Measurements from ENCODE around the gene SPOCK3. TPM values are rescaled to one million over a fixed set of nuclear protein-coding genes. Genes with fewer than 3 reads are reported as not detected.

The SPOCK3 gene
- total RNA-seq, 3 donors from 2014 or later: not detected

- Mint-ChIP-seq H3K36me3 (ENCODE audit: insufficient read depth) (no peaks in the 10 kb centered on the region), H3K4me3 (no peak overlapping the region), H3K27me3 (ENCODE audit: low read depth) (no peaks in the 10 kb centered on the region), H3K9me3 (peaks cover 4% of the 10 kb centered on the region), H3K4me1 (ENCODE audit: low read depth) (no peaks in the 10 kb centered on the region)
- DNase-seq: no peak
- ATAC-seq: no peak
Measured at GRCh38 chr4:167216783-167217182, 17.5 kb downstream of the SPOCK3 start.

DNA sequence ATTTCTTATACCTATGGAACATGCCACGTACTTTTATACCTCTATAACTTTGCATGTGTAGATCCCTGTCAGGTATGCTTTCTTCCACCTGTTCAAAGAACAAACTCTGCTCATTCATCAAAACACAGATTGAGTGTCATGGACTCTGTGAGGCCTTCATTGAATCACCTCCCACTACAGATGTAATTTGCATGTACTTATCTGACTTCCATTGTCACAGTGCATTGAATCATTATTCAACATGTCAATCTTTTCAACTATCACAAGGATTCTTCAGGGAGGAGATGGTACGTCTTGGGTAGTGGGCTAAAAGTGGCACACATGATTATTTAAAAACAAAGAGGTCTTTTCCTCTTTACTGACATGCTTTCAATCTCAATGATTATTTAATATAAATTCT lies 24.1 kb downstream of the SPOCK3 start:
- Mint-ChIP-seq H3K4me1 (ENCODE audit: low read depth) (no peaks in the 10 kb centered on the region), H3K9me3 (no peaks in the 10 kb centered on the region), H3K4me3 (no peak overlapping the region), H3K36me3 (ENCODE audit: insufficient read depth) (no peaks in the 10 kb centered on the region), H3K27me3 (ENCODE audit: low read depth) (no peaks in the 10 kb centered on the region)
- no peak for ATAC-seq
- DNase-seq: no peak

DNA sequence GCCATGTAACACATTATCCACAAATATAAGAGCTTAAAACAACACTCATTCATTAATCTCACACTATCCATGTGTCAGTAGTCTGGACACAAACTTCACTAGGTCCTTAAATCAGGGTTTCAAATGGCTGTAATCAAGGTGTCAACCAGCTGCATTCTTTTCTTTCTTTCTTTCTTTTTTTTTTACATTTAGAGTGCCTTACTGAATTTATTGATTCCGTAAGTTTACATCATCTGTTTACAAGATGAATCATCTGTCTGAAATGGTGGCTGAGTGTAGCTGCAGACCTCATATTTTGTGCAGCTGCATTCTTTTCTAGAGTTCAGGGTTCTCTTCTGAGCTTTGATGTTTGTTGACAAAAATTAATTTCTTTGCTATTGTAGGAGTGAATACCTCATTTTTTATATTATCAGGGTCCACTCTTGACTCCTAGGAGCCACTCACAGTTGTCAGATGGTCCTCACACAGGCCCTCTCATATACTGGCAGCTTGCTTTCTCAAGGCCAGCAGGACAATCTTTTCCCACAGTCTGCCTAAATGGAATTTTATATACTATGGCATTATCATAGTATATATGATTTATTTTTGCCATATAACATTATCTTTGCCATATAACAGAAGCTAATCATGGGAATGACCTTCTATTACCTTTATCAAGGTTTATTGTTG lies 37.8 kb downstream of the SPOCK3 start:
- Mint-ChIP-seq H3K4me1 (ENCODE audit: low read depth) (no peaks in the 10 kb centered on the region), H3K4me3 (no peak overlapping the region)

DNA sequence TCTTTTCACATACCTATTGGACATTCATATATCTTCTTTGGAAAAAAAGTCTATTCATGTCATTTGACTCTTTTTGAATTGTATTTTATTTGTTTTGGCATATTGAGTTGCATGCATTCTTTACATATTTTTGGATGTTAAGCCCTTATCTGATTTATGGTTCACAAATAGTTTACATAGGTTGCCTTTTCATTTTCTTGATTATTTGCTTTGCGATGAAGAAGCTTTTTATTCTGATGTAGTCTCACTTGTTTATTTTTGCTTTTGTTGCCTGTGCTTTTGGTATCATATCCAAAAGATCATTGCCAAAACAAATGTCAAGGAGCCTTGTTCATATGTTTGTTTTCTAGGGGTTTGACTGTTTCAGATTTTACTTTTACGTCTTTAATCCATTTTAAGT lies 43.9 kb downstream of the SPOCK3 start:
- H3K36me3 Mint-ChIP-seq (ENCODE audit: insufficient read depth): no peaks in the 10 kb centered on the region

More for the DNA sequence above, 37.8 kb downstream of the SPOCK3 start:
- Mint-ChIP-seq H3K27me3 (ENCODE audit: low read depth) (no peaks in the 10 kb centered on the region), H3K36me3 (ENCODE audit: insufficient read depth) (no peaks in the 10 kb centered on the region), H3K9me3 (peaks cover 7% of the 10 kb centered on the region)
- DNase-seq (no peak), ATAC-seq (no peak)

DNA sequence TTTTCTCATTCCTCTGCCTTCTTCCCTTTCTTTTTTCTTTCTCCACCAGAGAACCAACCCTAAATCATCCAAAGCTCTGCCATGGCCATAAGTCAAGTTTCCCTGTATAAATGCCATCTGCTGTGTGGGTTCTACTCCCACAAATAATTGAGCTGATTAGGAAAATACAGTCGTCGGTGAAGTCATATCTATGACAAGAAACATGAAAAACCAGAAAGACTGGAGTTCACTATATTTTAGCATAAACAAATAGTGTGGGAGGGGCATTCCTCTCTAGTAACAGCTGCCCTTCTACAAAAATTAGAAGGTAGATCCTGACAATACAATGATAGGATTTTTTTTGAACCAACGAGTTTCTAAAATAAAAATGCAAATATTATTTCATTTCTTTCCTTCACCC lies 48.8 kb downstream of the SPOCK3 start:
- DNase-seq (no peak), ATAC-seq (no peak)
- peaks cover 11% of the 10 kb centered on the region for H3K9me3 Mint-ChIP-seq
- H3K36me3 Mint-ChIP-seq (ENCODE audit: insufficient read depth): no peaks in the 10 kb centered on the region
- H3K4me1 Mint-ChIP-seq (ENCODE audit: low read depth): no peaks in the 10 kb centered on the region
- no peak overlapping the region for H3K4me3 Mint-ChIP-seq
- H3K27me3 Mint-ChIP-seq (ENCODE audit: low read depth): no peaks in the 10 kb centered on the region

More for the DNA sequence above, 43.9 kb downstream of the SPOCK3 start:
- peaks cover 9% of the 10 kb centered on the region for H3K9me3 Mint-ChIP-seq
- ATAC-seq (no peak), DNase-seq (no peak)
- no peaks in the 10 kb centered on the region for H3K27me3 Mint-ChIP-seq (ENCODE audit: low read depth)
- H3K4me3 Mint-ChIP-seq: no peak overlapping the region
- H3K4me1 Mint-ChIP-seq (ENCODE audit: low read depth): no peaks in the 10 kb centered on the region

- Mint-ChIP-seq H3K4me1 (ENCODE audit: low read depth) (no peaks in the 10 kb centered on the region), H3K36me3 (ENCODE audit: insufficient read depth) (no peaks in the 10 kb centered on the region), H3K4me3 (no peak overlapping the region), H3K9me3 (peaks cover 11% of the 10 kb centered on the region), H3K27me3 (ENCODE audit: low read depth) (no peaks in the 10 kb centered on the region)
- no peak for ATAC-seq
- no peak for DNase-seq
Measured at GRCh38 chr4:167183036-167183435, 51.3 kb downstream of the SPOCK3 start.

DNA sequence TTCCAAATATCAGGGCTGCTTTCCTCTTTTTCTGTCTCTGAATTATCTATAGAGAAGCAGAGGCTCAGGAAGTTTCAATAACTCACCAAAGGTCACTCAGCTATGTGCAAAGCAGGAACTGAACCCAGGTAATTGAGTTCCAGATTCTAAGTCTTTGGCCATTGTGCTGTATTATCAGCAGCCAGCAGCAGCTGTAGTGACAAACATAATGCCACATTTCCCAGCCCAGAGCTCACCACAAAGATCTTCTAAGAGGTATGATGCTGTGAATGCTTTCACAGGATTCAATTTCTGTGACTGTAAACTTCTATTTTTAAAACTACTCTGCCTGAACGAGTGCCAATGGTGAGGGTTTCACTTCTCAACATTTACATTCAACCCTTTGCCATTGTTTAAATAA lies 56.4 kb downstream of the SPOCK3 start:
- Mint-ChIP-seq H3K27me3 (ENCODE audit: low read depth) (no peaks in the 10 kb centered on the region), H3K4me3 (no peak overlapping the region), H3K36me3 (ENCODE audit: insufficient read depth) (no peaks in the 10 kb centered on the region), H3K9me3 (peaks cover 9% of the 10 kb centered on the region), H3K4me1 (ENCODE audit: low read depth) (no peaks in the 10 kb centered on the region)
- DNase-seq (no peak), ATAC-seq (no peak)

DNA sequence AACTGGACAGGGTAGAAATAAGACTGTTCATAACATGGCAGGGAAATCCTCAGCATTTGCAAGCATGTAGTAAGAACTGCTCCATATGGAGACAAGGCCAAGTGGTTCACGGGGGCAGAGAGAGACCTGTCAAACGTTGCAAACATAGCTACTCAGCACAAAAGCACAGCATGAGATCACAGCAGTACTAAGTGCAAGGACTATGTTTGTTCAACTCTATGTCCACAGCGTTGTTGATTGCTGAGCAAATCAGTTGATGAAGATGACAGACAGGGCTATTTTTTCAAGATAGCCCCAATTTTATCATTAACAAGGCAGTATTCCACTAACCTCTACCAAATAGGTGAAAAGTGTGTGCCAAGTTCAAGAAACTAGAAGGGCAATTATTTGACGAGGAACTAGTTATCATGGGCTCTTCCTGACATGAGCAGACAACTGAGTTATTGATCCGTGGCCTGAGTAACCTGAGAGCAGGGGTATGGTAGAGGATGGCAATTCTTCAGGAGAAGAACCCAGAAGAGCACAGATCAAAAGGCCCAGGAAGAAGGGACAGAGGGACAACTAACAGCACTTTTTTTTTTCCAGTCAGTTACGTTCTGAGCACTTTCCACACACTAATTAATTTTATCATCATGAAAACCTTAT lies 57.4 kb downstream of the SPOCK3 start:
- H3K36me3 Mint-ChIP-seq (ENCODE audit: insufficient read depth): no peaks in the 10 kb centered on the region
- DNase-seq (no peak), ATAC-seq (no peak)
- peaks cover 9% of the 10 kb centered on the region for H3K9me3 Mint-ChIP-seq
- no peaks in the 10 kb centered on the region for H3K27me3 Mint-ChIP-seq (ENCODE audit: low read depth)
- no peak overlapping the region for H3K4me3 Mint-ChIP-seq
- no peaks in the 10 kb centered on the region for H3K4me1 Mint-ChIP-seq (ENCODE audit: low read depth)

DNA sequence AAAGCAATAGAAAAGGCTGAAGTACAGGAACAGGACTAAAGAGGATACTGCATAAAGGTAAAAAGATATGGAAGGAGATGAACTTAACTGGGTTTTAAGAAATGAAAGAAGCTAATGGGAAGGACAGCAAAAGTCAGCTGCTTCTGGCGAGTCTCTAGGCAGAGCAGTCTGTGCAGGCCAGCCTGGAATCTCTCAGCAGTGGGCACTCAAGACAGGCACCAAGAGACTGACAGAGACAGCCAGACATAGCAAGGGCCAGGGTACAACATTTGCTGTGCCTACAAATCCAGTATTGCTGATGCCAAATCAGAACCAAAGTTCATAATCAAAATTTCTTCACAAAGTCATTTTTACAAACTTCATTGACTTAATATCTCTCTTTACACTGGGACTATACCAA lies 62.4 kb downstream of the SPOCK3 start:
- H3K27me3 Mint-ChIP-seq (ENCODE audit: low read depth): no peaks in the 10 kb centered on the region
- ATAC-seq (no peak), DNase-seq (no peak)
- no peak overlapping the region for H3K4me3 Mint-ChIP-seq
- H3K9me3 Mint-ChIP-seq: peaks cover 3% of the 10 kb centered on the region
- no peaks in the 10 kb centered on the region for H3K36me3 Mint-ChIP-seq (ENCODE audit: insufficient read depth)
- H3K4me1 Mint-ChIP-seq (ENCODE audit: low read depth): no peaks in the 10 kb centered on the region

GRCh38 chr4:167168611-167169010 lies 65.7 kb downstream of the SPOCK3 start:
- no peaks in the 10 kb centered on the region for H3K36me3 Mint-ChIP-seq (ENCODE audit: insufficient read depth)

GRCh38 chr4:167150587-167150986 lies 83.7 kb downstream of the SPOCK3 start:
- Mint-ChIP-seq H3K27me3 (ENCODE audit: low read depth) (no peaks in the 10 kb centered on the region), H3K4me1 (ENCODE audit: low read depth) (no peaks in the 10 kb centered on the region), H3K36me3 (ENCODE audit: insufficient read depth) (no peaks in the 10 kb centered on the region), H3K9me3 (peaks cover 14% of the 10 kb centered on the region), H3K4me3 (no peak overlapping the region)
- DNase-seq (no peak), ATAC-seq (no peak)

More at GRCh38 chr4:167168611-167169010, 65.7 kb downstream of the SPOCK3 start:
- Mint-ChIP-seq H3K4me3 (no peak overlapping the region), H3K27me3 (ENCODE audit: low read depth) (no peaks in the 10 kb centered on the region), H3K4me1 (ENCODE audit: low read depth) (no peaks in the 10 kb centered on the region), H3K9me3 (peaks cover 5% of the 10 kb centered on the region)
- ATAC-seq (no peak), DNase-seq (no peak)

- H3K36me3 Mint-ChIP-seq (ENCODE audit: insufficient read depth): no peaks in the 10 kb centered on the region
- peaks cover 23% of the 10 kb centered on the region for H3K9me3 Mint-ChIP-seq
- ATAC-seq (no peak), DNase-seq (no peak)
- no peaks in the 10 kb centered on the region for H3K27me3 Mint-ChIP-seq (ENCODE audit: low read depth)
- H3K4me3 Mint-ChIP-seq: no peak overlapping the region
- H3K4me1 Mint-ChIP-seq (ENCODE audit: low read depth): no peaks in the 10 kb centered on the region
Measured at GRCh38 chr4:167144605-167145004, 89.7 kb downstream of the SPOCK3 start.

DNA sequence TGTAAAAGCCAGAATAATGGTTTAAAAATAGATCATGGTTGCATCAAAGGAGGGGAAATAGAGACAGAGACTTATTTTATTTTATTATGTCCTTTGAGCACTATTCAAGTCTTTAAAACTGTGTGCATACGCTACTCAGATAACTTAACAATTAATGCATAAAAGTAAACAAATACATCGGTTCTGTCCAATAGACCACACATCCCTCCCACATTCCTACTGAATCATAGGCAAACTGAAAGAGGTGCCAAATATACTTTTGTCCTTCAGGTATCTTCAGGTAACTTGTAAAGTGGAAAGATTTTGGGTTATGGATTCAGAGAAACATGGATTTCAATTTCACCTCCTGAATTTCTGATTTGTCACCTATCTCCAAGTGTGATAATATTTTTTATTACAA lies 91.3 kb downstream of the SPOCK3 start:
- DNase-seq (no peak), ATAC-seq (no peak)
- H3K4me3 Mint-ChIP-seq: no peak overlapping the region
- H3K9me3 Mint-ChIP-seq: peaks cover 23% of the 10 kb centered on the region
- H3K36me3 Mint-ChIP-seq (ENCODE audit: insufficient read depth): no peaks in the 10 kb centered on the region
- H3K27me3 Mint-ChIP-seq (ENCODE audit: low read depth): no peaks in the 10 kb centered on the region
- H3K4me1 Mint-ChIP-seq (ENCODE audit: low read depth): no peaks in the 10 kb centered on the region

DNA sequence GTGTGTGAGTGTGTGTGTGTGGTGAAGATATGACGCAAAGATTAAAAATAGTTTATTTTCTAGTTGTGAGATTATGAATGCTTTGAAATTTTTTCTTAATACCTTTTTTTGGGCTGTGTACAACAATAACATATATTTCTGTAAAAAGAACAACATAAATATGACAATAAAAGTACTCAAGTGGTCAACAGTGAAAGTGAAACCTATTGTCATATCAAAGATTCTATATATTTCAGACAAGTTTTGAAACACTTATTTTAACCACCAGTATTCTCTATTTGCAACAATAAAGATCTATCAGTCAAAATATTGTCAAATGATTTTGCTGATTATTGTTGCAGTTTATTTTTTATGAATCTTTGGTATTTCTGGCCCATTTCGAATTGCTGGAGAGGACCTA lies 98.0 kb downstream of the SPOCK3 start:
- Mint-ChIP-seq H3K4me3 (no peak overlapping the region), H3K4me1 (ENCODE audit: low read depth) (no peaks in the 10 kb centered on the region), H3K27me3 (ENCODE audit: low read depth) (no peaks in the 10 kb centered on the region), H3K9me3 (no peaks in the 10 kb centered on the region), H3K36me3 (ENCODE audit: insufficient read depth) (no peaks in the 10 kb centered on the region)
- DNase-seq: no peak
- ATAC-seq: no peak

DNA sequence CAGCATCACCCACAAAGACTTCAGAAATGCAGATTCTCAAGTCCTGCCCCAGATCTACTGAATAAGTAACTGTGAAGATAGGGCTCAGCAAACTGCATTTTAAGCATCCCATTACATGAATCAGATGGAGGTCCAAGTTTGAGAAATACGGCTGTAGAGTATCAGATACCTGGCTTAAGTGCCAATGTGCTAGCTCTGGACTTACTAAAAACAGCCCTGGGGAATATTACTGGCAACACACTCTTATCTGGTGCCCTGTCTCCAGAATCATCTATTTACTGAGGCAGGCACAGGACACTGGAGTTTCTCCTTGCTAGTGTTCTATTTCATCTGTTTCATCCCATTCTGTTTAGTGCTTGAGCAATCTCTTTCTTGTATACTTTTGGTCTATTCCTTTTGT lies 105.1 kb downstream of the SPOCK3 start:
- H3K4me3 Mint-ChIP-seq: no peak overlapping the region
- H3K9me3 Mint-ChIP-seq: peaks cover 5% of the 10 kb centered on the region
- no peaks in the 10 kb centered on the region for H3K4me1 Mint-ChIP-seq (ENCODE audit: low read depth)

More for the DNA sequence above, 105.1 kb downstream of the SPOCK3 start:
- H3K27me3 Mint-ChIP-seq (ENCODE audit: low read depth): no peaks in the 10 kb centered on the region
- H3K36me3 Mint-ChIP-seq (ENCODE audit: insufficient read depth): no peaks in the 10 kb centered on the region
- no peak for DNase-seq
- ATAC-seq: no peak

All from activated T-cell treated with anti-CD3 and anti-CD28 coated beads, Interleukin-2, amount 50 U/mL, for 4 hours (primary cell).